ENCODE results near the gene MEIKIN.

MEIKIN gene, protein sequence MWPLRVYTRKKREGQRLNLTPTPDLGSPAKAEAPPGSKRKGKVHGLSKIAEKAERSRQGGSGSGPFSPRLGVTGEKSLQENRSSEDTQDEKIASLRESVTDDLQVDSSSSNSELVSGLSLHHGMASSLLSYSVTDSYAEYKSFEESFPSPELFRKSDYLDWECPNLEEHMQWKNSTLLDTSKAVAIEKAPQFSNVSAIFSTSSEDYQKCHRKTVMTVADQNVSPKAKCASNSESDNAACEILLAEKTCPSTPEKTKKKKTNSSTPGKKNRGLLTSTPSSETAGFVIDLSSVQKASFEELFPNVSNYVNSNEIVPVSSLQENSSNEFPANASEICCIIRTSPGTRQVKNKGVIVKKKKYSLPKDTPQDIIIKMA

DNA sequence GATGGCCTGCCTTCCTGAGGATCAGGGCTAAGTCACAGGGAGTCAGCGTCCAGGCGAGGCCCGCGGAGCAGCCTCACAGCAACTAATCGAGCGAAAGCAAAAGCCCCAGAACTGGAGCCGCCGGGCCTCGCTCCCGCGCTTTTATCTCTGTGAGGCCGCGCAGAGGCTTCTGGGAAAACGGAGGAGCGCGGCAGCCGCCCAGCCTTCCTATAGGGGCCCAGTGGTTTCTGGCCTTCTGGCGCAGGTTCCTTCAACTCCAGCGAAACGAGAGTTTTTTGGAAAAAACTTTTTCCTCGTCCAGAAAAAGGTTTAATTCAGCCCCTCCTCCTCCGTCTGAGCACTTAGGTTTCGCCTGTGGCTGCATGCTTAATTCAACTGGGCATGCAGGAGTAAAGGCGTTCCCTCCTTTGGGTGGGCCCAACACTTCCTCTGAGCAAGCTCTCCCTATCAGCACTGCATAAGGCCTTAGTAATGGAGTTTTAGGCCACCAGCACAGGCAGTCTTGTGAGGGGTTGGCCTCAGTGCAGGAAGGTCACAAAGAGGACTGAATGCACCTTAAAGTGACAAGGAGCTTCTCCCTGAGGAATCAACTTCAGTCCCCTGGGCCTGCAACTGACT lies at the start of gene MEIKIN:
TSS of gene MEIKIN (minus strand) at position 113 of the 618 bp plus-strand sequence. CDS start 158 bp downstream, outside the sequence.
- in situ Hi-C loops (cut with HindIII; ENCODE audit: low pct_unique_long_range_greater_than_20kb, low sequenced_read_pairs), result no loop called here
- no peak for DNase-seq (ENCODE audit: low read depth in 1 of 2, low spot score in 1 of 2)
- TF ChIP-seq JUND (IDR thresholded peaks at IDR 0.05; ENCODE audit: low read depth), result no peak

DNA sequence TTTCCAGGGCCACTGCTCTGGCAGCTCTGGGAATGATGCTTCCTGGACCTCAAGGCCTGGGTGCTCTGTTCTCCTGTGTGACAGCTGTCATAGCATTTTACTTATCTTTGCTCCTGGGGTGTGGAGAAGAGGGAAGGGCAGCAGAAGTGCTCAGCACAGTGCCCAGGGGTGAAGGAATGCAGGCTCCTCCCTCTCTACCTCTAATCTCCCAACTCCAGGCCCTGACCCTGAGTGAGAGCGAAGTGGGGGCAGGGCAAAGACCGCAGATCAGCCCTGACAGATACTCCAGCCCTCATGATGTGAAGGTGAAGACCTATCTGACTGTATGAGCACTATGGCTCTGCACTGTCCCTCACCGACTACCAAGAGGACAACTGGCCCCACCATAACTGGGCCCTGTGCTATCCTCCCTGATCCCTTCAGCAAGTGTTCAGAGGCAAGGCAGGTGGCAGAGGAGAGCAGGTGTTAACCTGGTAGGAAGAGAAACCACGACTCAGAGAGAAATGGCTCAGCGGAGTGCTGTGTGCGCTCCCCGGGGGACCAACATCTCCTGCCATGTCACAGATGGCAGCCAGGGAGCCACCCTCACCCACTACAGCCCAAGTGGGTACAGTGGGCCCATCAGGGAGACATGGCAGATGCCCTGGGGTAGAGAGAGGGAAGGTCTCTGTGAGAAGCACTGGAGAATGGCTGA lies 49.2 kb upstream of the MEIKIN start:
- in situ Hi-C loops (cut with HindIII; ENCODE audit: low pct_unique_long_range_greater_than_20kb, low sequenced_read_pairs), result no loop called here
- TF ChIP-seq JUND (IDR thresholded peaks at IDR 0.05; ENCODE audit: low read depth), result no peak
- DNase-seq (ENCODE audit: low read depth in 1 of 2, low spot score in 1 of 2), result no peak

DNA sequence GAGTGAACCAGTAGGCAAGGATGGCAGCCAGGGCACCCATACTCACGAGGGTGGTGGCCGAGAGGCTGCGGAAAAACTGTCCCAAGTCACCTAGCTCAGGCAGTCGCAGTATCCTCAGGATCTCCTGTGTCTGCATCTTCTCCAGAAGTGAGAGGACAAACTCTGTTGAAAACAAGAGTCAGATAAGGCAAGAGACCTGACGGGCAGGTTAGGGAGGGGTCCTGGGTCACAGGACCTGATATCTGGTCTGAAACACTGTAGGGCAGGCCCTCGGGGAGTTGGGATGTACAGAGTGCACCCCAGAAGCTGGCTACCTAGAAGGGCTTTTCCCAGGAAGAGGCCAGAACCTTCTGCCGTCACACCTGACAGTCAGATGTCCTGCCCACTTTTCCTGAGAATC lies 48.6 kb upstream of the MEIKIN start:
- in situ Hi-C loops (cut with HindIII; ENCODE audit: low pct_unique_long_range_greater_than_20kb, low sequenced_read_pairs), result no loop called here
- TF ChIP-seq JUND (IDR thresholded peaks at IDR 0.05; ENCODE audit: low read depth), result no peak
- DNase-seq (ENCODE audit: low read depth in 1 of 2, low spot score in 1 of 2), result no peak

DNA sequence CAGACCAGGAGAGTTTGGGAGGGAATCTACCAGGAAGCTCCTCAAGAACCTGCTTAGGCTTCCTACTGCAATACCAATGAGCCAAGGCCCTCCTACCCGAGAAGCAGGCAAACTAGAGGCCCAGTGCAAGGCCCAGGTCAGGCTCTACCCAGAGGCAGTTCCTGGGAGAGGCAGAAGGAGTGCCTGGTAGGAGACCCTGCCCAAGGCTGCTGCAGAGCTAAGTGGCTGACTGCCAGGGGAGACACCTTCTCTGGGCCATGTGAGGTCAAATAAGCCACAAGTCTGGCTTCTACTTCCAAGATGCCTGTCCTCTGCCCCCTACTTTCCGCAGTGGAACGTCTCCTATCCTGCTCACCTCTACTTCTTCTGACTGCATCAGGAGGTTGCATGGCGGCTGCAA lies 48.2 kb upstream of the MEIKIN start:
- no peak for TF ChIP-seq JUND (IDR thresholded peaks at IDR 0.05; ENCODE audit: low read depth)
- in situ Hi-C loops (cut with HindIII; ENCODE audit: low pct_unique_long_range_greater_than_20kb, low sequenced_read_pairs), result no loop called here

DNA sequence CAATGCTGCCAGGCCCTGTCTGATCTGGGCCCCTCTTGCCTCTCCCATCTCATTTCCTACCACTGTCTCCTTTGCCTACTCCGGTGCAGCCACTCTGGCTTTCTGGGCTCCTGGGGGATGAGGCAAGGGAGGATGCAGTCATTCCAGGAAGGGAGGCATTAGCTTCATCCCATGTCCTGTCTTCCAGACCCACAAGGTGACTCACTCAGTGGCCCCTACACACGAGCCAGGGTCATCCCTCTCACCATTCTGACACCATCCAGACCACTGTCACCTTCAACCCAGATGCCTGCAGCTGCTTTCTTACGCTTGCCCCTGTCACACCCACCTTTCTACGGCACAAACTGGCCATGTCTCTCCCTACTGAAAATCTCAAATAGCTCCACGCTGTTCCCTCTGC lies 46.9 kb upstream of the MEIKIN start:
- DNase-seq (ENCODE audit: low read depth in 1 of 2, low spot score in 1 of 2), result no peak
- TF ChIP-seq JUND (IDR thresholded peaks at IDR 0.05; ENCODE audit: low read depth), result no peak
- in situ Hi-C loops (cut with HindIII; ENCODE audit: low pct_unique_long_range_greater_than_20kb, low sequenced_read_pairs), result no loop called here

More for the DNA sequence above, 48.2 kb upstream of the MEIKIN start:
- no peak for DNase-seq (ENCODE audit: low read depth in 1 of 2, low spot score in 1 of 2)

DNA sequence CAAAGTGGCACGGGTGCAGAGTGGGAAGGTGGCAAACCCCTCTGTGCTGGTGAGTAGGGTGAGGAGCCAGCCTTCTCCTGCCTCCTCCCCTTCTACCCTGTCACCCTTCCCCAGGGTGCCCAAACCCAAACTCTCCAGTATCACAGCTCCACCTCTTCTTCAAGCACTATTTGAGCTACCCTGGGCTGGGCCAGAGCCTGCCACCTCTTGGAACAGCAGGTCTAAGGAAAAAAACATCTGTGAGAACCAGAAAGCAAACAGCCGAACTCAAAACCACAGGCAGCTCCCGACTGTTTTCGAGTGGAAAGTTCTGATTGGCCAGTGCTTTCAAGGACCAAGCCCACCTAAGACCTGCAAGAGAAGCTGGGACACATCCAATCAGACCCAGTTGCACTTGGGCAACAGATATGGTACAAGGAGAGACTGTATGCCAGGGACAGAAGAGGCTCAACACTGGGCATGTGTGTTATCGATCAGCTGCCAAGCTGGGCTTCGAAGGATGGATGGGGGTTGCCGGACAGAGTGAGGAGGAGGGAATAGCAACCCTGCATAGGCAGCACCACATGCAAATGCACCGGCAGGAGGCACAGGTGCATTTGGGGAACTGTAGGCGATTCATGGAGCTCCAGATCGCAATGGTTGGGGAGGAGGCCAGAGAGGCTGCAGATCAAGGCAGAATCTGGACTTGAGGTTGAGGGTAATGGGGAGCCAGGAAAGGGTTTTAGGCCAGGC lies 46.3 kb upstream of the MEIKIN start:
- DNase-seq (ENCODE audit: low read depth in 1 of 2, low spot score in 1 of 2), result no peak
- no peak for TF ChIP-seq JUND (IDR thresholded peaks at IDR 0.05; ENCODE audit: low read depth)
- in situ Hi-C loops (cut with HindIII; ENCODE audit: low pct_unique_long_range_greater_than_20kb, low sequenced_read_pairs), result no loop called here

DNA sequence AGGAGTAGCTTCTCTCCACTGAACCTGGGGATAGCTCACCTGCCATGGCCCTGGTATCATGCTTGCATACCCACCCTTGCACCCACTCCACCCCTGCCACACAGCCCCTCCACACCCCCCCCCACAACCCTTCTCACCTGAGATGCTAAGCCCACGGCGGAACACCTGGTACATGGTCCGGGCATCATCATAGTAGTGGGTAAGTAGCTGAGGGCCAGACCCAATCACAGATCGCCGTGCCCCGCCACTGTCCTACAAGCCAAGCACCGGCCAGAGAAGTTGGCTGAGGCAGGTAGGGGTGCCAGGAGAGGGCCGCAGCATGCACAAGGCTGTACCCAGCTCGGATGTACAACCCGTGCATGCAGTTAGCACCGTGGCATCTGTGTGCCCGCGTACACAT lies 45.3 kb upstream of the MEIKIN start:
- TF ChIP-seq JUND (IDR thresholded peaks at IDR 0.05; ENCODE audit: low read depth), result no peak
- DNase-seq (ENCODE audit: low read depth in 1 of 2, low spot score in 1 of 2), result no peak
- in situ Hi-C loops (cut with HindIII; ENCODE audit: low pct_unique_long_range_greater_than_20kb, low sequenced_read_pairs), result no loop called here

DNA sequence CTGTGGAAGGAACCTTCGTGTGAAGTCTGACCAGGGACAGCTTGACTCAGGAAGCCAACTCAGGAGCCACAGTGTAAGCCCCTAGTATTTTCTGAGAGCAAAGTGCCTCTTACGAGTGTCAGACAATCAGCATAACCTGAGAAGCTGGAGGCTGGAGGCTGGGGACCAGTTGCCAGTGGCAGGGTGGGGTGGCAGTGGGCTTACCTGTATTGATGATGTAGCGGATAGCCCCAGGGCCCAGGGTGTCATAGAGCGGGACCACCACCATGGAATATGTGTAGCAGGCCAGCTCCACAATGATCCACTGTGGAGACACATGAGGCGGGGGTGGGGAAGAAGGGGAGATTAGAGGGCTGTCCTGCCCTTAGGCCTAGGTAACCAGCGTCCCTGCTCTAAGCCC lies 43.1 kb upstream of the MEIKIN start:
- DNase-seq (ENCODE audit: low read depth in 1 of 2, low spot score in 1 of 2), result no peak
- TF ChIP-seq JUND (IDR thresholded peaks at IDR 0.05; ENCODE audit: low read depth), result no peak
- in situ Hi-C loops (cut with HindIII; ENCODE audit: low pct_unique_long_range_greater_than_20kb, low sequenced_read_pairs), result no loop called here

DNA sequence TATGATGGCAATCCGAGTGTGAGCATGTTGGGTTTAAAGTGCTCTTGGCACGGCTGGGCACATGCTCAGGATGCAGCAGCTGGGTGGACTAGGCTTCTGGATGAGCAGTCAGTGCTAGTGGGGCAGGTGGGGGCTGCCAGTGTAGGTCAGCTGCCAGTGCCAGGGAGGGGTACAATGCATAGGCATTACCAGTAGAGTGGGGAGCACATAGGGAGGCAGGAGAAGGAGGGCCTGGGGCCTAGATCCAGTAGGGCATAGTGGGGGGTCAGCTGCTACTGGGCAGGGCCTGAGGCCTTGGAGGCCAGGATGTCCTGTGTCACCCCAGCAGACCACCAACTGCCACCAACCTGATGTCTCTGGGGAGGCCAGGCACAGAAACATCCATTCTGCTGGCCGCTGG lies 41.8 kb upstream of the MEIKIN start:
- in situ Hi-C loops (cut with HindIII; ENCODE audit: low pct_unique_long_range_greater_than_20kb, low sequenced_read_pairs), result no loop called here
- TF ChIP-seq JUND (IDR thresholded peaks at IDR 0.05; ENCODE audit: low read depth), result no peak
- no peak for DNase-seq (ENCODE audit: low read depth in 1 of 2, low spot score in 1 of 2)

DNA sequence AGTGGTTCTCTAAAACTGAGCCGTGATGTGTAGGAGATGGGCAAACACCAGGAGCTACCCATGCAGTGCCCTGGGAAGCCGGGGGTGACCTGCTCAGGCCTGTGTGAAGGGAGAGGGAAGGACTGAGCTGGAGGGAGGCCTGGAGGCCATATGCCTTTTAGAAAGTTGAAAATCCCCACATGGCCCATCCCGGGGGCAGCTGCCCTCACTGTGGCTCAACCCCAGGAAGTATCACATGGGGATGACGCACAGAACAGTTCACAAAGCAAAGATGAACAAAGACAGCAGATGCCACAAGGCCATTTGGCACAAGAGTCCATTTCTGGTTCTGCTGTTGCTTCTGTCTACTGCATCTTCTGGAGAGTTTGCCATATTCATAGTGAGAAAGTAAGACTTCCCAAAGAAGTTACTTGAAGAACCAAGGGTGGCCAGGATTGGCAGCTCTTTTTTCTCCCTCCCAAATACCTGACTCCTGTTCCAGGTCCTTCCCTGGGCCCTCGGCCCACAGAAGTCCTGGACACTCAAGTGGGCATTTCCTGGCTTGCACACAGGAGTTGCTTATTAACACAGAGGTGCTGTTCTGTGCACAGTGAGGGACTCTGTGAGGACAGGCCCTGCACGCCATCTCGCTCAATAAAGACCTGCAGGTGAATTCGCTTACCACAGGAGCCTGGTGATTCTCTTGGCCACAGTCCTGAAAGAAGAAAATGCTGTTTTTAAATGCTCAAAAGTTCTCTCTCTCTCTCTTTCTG lies 40.9 kb upstream of the MEIKIN start:
- no peak for DNase-seq (ENCODE audit: low read depth in 1 of 2, low spot score in 1 of 2)
- in situ Hi-C loops (cut with HindIII; ENCODE audit: low pct_unique_long_range_greater_than_20kb, low sequenced_read_pairs), result no loop called here
- no peak for TF ChIP-seq JUND (IDR thresholded peaks at IDR 0.05; ENCODE audit: low read depth)

DNA sequence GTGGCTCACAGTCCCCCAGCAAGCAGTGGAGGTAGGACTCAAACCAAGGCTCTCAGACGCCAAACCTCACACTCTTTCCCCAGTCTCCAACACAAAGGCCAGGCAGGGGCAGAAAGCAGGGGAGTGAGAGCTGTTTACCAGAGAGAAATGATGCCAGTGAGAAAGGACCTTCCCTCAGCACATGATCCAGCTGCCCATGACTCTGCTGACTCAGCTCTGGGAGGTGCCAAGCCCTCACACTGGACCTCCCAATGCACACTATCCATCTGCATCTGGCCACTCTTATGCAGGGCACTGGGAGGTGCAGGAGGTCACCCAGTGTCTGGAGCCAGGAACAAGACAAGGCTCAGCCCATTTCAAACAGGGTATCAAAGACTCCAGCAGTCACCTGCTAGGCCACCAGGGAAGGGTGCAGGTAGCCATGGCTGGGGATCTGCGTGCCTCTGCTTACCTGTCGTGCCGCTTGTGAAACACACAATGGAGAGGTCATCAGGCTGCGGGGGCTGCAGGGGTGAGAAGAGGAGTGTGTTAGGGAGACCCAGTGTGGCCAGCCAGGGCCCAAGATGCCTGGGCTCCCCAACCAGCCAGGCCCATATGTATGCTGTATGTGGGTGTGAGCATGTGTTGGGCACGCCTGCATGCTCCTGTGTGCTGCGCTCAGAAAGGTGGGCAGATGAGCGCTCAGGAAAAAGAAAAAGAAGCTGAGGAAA lies 39.6 kb upstream of the MEIKIN start:
- no peak for DNase-seq (ENCODE audit: low read depth in 1 of 2, low spot score in 1 of 2)
- in situ Hi-C loops (cut with HindIII; ENCODE audit: low pct_unique_long_range_greater_than_20kb, low sequenced_read_pairs), result no loop called here
- TF ChIP-seq JUND (IDR thresholded peaks at IDR 0.05; ENCODE audit: low read depth), result no peak

All from T47D (cell line).